Measurements from ENCODE around the gene PIP5K1C.

- TF ChIP-seq CTCF (IDR thresholded peaks at IDR 0.05) (no peak), POLR2A (IDR thresholded peaks at IDR 0.05) (no peak)
These were observed 110.3 kb downstream of the PIP5K1C start for GRCh38 chr19:3589949-3590348.
